ENCODE measurements around the gene NUP35.

GRCh38 chr2:183093857-183094657, 30.2 kb upstream of the NUP35 start:
- TF ChIP-seq CTCF (conservative IDR thresholded peaks at IDR 0.05; ENCODE audit: low read depth in 2 of 2), result no peak; a peak in 2 of 4 replicates
- TF ChIP-seq REST (IDR thresholded peaks at IDR 0.05; ENCODE audit: unreplicated experiment), result no peak
- TF ChIP-seq ZNF462 (CRISPR knock-in tag; IDR thresholded peaks at IDR 0.05), result no peak
- no peak for TF ChIP-seq POLR2AphosphoS5 (IDR thresholded peaks at IDR 0.05; ENCODE audit: low read depth)
- TF ChIP-seq EZH2 (IDR thresholded peaks at IDR 0.05; ENCODE audit: low read depth, unreplicated experiment), result no peak
- no peak for TF ChIP-seq CREB1 (CRISPR knock-in tag; IDR thresholded peaks at IDR 0.05; ENCODE audit: low read depth)
- no peak for TF ChIP-seq NANOG (IDR thresholded peaks at IDR 0.05; ENCODE audit: borderline replicate concordance)
- no peak for TF ChIP-seq EZH2phosphoT487 (IDR thresholded peaks at IDR 0.05; ENCODE audit: unreplicated experiment)
- TF ChIP-seq JUNB (IDR thresholded peaks at IDR 0.05; ENCODE audit: unreplicated experiment), result no peak
- no peak for TF ChIP-seq ZNF331 (CRISPR knock-in tag; IDR thresholded peaks at IDR 0.05; ENCODE audit: low read depth)

Data from GM23338 (cell line).